ENCODE results near the gene FARP1. TPM values are rescaled to one million over a fixed set of nuclear protein-coding genes. Genes with fewer than 3 reads are reported as not detected.

FARP1 gene
- total and polyA plus RNA-seq, 8 donors = 11.6 to 319 (median 70.3) TPM

- Histone ChIP-seq H3K36me3 (peaks cover 4 to 10% (median 9%) of the 10 kb centered on the region in 4 donors), H3K4me3 (peak overlapping the region in 2 of 4 donors; percentile 5 to 11), H3K27ac (peak overlapping the region; percentile 69 to 83 (median 79)), H3K4me1 (peaks cover 38 to 51% (median 44%) of the 10 kb centered on the region in 4 donors), H3K9me3 (no peaks in the 10 kb centered on the region), H3K27me3 (no peaks in the 10 kb centered on the region)
- TF ChIP-seq POLR2A (IDR thresholded peaks at IDR 0.05) (no peak), CTCF (IDR thresholded peaks at IDR 0.05) (no peak), POLR2AphosphoS5 (IDR thresholded peaks at IDR 0.05) (no peak), EP300 (IDR thresholded peaks at IDR 0.05) (no peak)
- 20 to 38% (median 24%) methylated on average over 7 of the region's 7 CpGs for WGBS, 5 donors
- peak in 1 of 2 donors; percentile 49 for DNase-seq
- intact Hi-C loops (cut with DNase I; ENCODE audit: low total_unique reads) = no loop called here
Observed at GRCh38 chr13:98172590-98173422, 29.9 kb downstream of the FARP1 start.

GRCh38 chr13:98173431-98174152 lies 30.7 kb downstream of the FARP1 start:
- TF ChIP-seq POLR2AphosphoS5 (IDR thresholded peaks at IDR 0.05) (peak in 2 of 3 donors; percentile 49 to 92), CTCF (IDR thresholded peaks at IDR 0.05) (no peak)
- Histone ChIP-seq H3K27ac (peak overlapping the region; percentile 69 to 83 (median 79)), H3K27me3 (no peaks in the 10 kb centered on the region), H3K9me3 (no peaks in the 10 kb centered on the region), H3K4me3 (no peak overlapping the region), H3K36me3 (peaks cover 4 to 10% (median 9%) of the 10 kb centered on the region in 4 donors), H3K4me1 (peaks cover 38 to 51% (median 44%) of the 10 kb centered on the region in 4 donors)
- WGBS, 5 donors = 20 to 42% (median 24%) methylated on average over 9 of the region's 9 CpGs
- DNase-seq = peak in 1 of 2 donors; percentile 38
- intact Hi-C loops (cut with DNase I; ENCODE audit: low total_unique reads) = no loop called here

GRCh38 chr13:98174307-98174706 lies 31.4 kb downstream of the FARP1 start:
- DNase-seq = peak in 1 of 2 donors; percentile 29
- H3K27me3 ChIP-seq = no peaks in the 10 kb centered on the region
- intact Hi-C loops (cut with DNase I; ENCODE audit: low total_unique reads) = no loop called here
- TF ChIP-seq EP300 (IDR thresholded peaks at IDR 0.05) (no peak), CTCF (IDR thresholded peaks at IDR 0.05) (no peak), POLR2AphosphoS5 (IDR thresholded peaks at IDR 0.05) (no peak), POLR2A (IDR thresholded peaks at IDR 0.05) (no peak)
- peaks cover 38 to 52% (median 44%) of the 10 kb centered on the region in 4 donors for H3K4me1 ChIP-seq
- peak overlapping the region; percentile 45 to 83 (median 79) for H3K27ac ChIP-seq
- peaks cover 4 to 10% (median 9%) of the 10 kb centered on the region in 4 donors for H3K36me3 ChIP-seq
- no peaks in the 10 kb centered on the region for H3K9me3 ChIP-seq
- no peak overlapping the region for H3K4me3 ChIP-seq
- WGBS, 5 donors = 23 to 57% (median 33%) methylated on average over 7 of the region's 7 CpGs

GRCh38 chr13:98175043-98175442 lies 32.1 kb downstream of the FARP1 start:
- TF ChIP-seq POLR2AphosphoS5 (IDR thresholded peaks at IDR 0.05) (no peak), CTCF (IDR thresholded peaks at IDR 0.05) (no peak), POLR2A (IDR thresholded peaks at IDR 0.05) (no peak), EP300 (IDR thresholded peaks at IDR 0.05) (no peak)
- Histone ChIP-seq H3K36me3 (peaks cover 4 to 10% (median 9%) of the 10 kb centered on the region in 4 donors), H3K4me3 (no peak overlapping the region), H3K9me3 (no peaks in the 10 kb centered on the region), H3K27me3 (no peaks in the 10 kb centered on the region), H3K27ac (peak overlapping the region; percentile 64 to 83 (median 79)), H3K4me1 (peaks cover 38 to 56% (median 44%) of the 10 kb centered on the region in 4 donors)
- DNase-seq = no peak
- intact Hi-C loops (cut with DNase I; ENCODE audit: low total_unique reads) = no loop called here
- 32 to 42% (median 40%) methylated on average over 3 of the region's 3 CpGs for WGBS, 5 donors
